HCT116 (cell line): ENCODE data around the gene ARHGEF40. TPM values are rescaled to one million over a fixed set of nuclear protein-coding genes. Genes with fewer than 3 reads are reported as not detected.

Experiments
- ATAC-seq: fragments of 200-7000 bp; cut with Tn5 transposase; 2 replicates; pipeline ENCODE4 v1.9.1; 2020; ENCODE audit warnings: mild to moderate bottlenecking, moderate library complexity
- BruUV-seq: library from RNA; stranded (reverse); fragments of 400-500 nt; replicated peaks from 2 replicates; lab custom pipeline; 2021; lab: Mats Ljungman, UMichigan
- CTCF ChIA-PET: fragments of 300-600 bp; sonication (Branson Sonifier 250); formaldehyde crosslinking; loops from one replicate; lab custom pipeline; 2021; ENCODE audit warnings: antibody characterized with exemption; lab: Charles Lee
- POLR2A ChIA-PET: fragments of 300-600, 350-600 bp; sonication (Branson Sonifier 250); formaldehyde crosslinking; loops from one replicate; lab custom pipeline; 2021; ENCODE audit warnings: antibody characterized with exemption; lab: Charles Lee
- RAD21 ChIA-PET, 2 experiments: fragments of 300-600 bp; sonication (Branson Sonifier 250); formaldehyde crosslinking; loops; one replicate each; lab custom pipeline; 2023; ENCODE audit warnings: low total read pairs in 2 of 2; ENCODE audit not compliant: uncharacterized antibody in 2 of 2, unreplicated experiment in 2 of 2, low non-redundant PET in 1 of 2; lab: Charles Lee
- DNase-seq: peaks from one replicate; pipeline ENCODE4 v3.0.0-alpha.2; 2010; ENCODE audit warnings: low read depth, low spot score
- H2AFZ ChIP-seq: fragments of 200-600 bp; shearing (Covaris generic), sonication (generic); 2 replicates; pipeline ENCODE4 v1.6.1; 2017; ENCODE audit warnings: low read depth, mixed run types, mixed read lengths, antibody characterized with exemption, low read length; ENCODE audit not compliant: poor library complexity, severe bottlenecking
- H3K27ac ChIP-seq: 2 replicates; pipeline ENCODE4 v1.5.1; 2012; ENCODE audit warnings: low read depth, low read length
- H3K27me3 ChIP-seq: fragments of 200-600 bp; sonication (generic); 2 replicates; pipeline ENCODE4 v1.6.1; 2016; ENCODE audit warnings: mixed run types, low read length, mixed read lengths; ENCODE audit not compliant: insufficient read depth
- H3K36me3 ChIP-seq, 2 experiments: fragments of 200-500 bp in 1 of 2; fragments of 200-600 bp in 1 of 2; sonication (Bioruptor generic) in 1 of 2; sonication (generic) in 1 of 2; 2 replicates each; pipeline versions ENCODE4 v1.5.1 to v1.6.1; 2014 to 2016; ENCODE audit warnings: low read length in 2 of 2, inconsistent platforms in 1 of 2, mixed read lengths in 1 of 2, mixed run types in 1 of 2; ENCODE audit not compliant: insufficient read depth in 2 of 2, control insufficient read depth in 1 of 2
- H3K4me1 ChIP-seq, 2 experiments: fragments of 200-600 bp in 1 of 2; sonication (generic) in 1 of 2; 2 replicates each; pipeline versions ENCODE4 v1.5.1 to v1.6.1; 2012 to 2017; ENCODE audit warnings: low read length in 2 of 2, inconsistent platforms in 1 of 2, mild to moderate bottlenecking in 1 of 2, mixed read lengths in 1 of 2, mixed run types in 1 of 2, moderate library complexity in 1 of 2; ENCODE audit not compliant: insufficient read depth in 2 of 2, control insufficient read depth in 1 of 2
- H3K4me2 ChIP-seq: fragments of 200-600 bp; sonication (generic); 2 replicates; pipeline ENCODE4 v1.6.1; 2017; ENCODE audit warnings: mixed run types, low read length, mixed read lengths
- H3K4me3 ChIP-seq, 2 experiments: fragments of 200-600 bp in 1 of 2; sonication (generic) in 1 of 2; replicated peaks in 1 of 2; 2 replicates each; pipeline ENCODE4 v1.5.1; 2011 to 2016; ENCODE audit warnings: low read length in 2 of 2, control low read depth in 1 of 2, low read depth in 1 of 2, mild to moderate bottlenecking in 1 of 2, mixed read lengths in 1 of 2, mixed run types in 1 of 2
- H3K79me2 ChIP-seq: fragments of 200-600 bp; sonication (generic); 2 replicates; pipeline ENCODE4 v1.6.1; 2017; ENCODE audit warnings: mild to moderate bottlenecking, mixed run types, low read length, moderate library complexity, mixed read lengths; ENCODE audit not compliant: insufficient read depth
- H3K9ac ChIP-seq: fragments of 200-600 bp; sonication (generic); 2 replicates; pipeline ENCODE4 v1.6.1; 2016; ENCODE audit warnings: low read length, mixed read lengths
- H3K9me2 ChIP-seq: fragments of 200-600 bp; sonication (generic), shearing (Covaris generic); 2 replicates; pipeline ENCODE4 v1.6.1; 2017; ENCODE audit warnings: mixed run types, mild to moderate bottlenecking, moderate library complexity; ENCODE audit not compliant: insufficient read depth
- H3K9me3 ChIP-seq, 2 experiments: fragments of 200-500 bp in 1 of 2; fragments of 200-600 bp in 1 of 2; sonication (Bioruptor generic) in 1 of 2; sonication (generic) in 1 of 2; 2 replicates each; pipeline ENCODE4 v1.6.1; 2014 to 2017; ENCODE audit warnings: low read length in 2 of 2, mixed read lengths in 2 of 2, inconsistent platforms in 1 of 2, low read depth in 1 of 2, mild to moderate bottlenecking in 1 of 2, mixed run types in 1 of 2, moderate library complexity in 1 of 2; ENCODE audit not compliant: control insufficient read depth in 1 of 2, insufficient read depth in 1 of 2
- H4K20me1 ChIP-seq: fragments of 200-600 bp; sonication (generic), shearing (Covaris generic); 2 replicates; pipeline ENCODE4 v1.6.1; 2017; ENCODE audit warnings: mixed run types, mild to moderate bottlenecking, moderate library complexity; ENCODE audit not compliant: insufficient read depth
- CBX3 ChIP-seq: IDR thresholded peaks from 2 replicates; pipeline ENCODE4 v1.6.1; 2012; ENCODE audit warnings: low read depth
- CEBPB ChIP-seq: IDR thresholded peaks from 2 replicates; pipeline ENCODE4 v1.6.1; 2012; ENCODE audit warnings: low read depth
- EGR1 ChIP-seq: IDR thresholded peaks from 2 replicates; pipeline ENCODE4 v1.6.1; 2012; ENCODE audit warnings: low read depth
- ELF1 ChIP-seq: IDR thresholded peaks from 2 replicates; pipeline ENCODE4 v1.6.1; 2012; ENCODE audit warnings: low read depth, borderline replicate concordance
- EZH2 ChIP-seq: fragments of 200-600 bp; sonication (generic); IDR thresholded peaks from 2 replicates; pipeline ENCODE4 v1.6.1; 2017; ENCODE audit warnings: antibody characterized with exemption, mixed run types
- EZH2phosphoT487 ChIP-seq: fragments of 200-600 bp; IDR thresholded peaks from 2 replicates; pipeline ENCODE4 v1.6.1; 2018; ENCODE audit warnings: antibody characterized with exemption, borderline replicate concordance
- POLR2A ChIP-seq: IDR thresholded peaks from 2 replicates; pipeline ENCODE4 v1.7.0; 2011; ENCODE audit warnings: borderline replicate concordance; ENCODE audit not compliant: insufficient read depth, insufficient read length; ENCODE audit errors: extremely low read depth
- POLR2AphosphoS5 ChIP-seq: IDR thresholded peaks from 2 replicates; pipeline ENCODE4 v1.6.1; 2011; ENCODE audit warnings: mild to moderate bottlenecking, low read depth, low read length, moderate library complexity
- RAD21 ChIP-seq: IDR thresholded peaks from 2 replicates; pipeline ENCODE4 v1.6.1; 2012; ENCODE audit warnings: low read depth, mild to moderate bottlenecking
- SIN3A ChIP-seq: IDR thresholded peaks from 2 replicates; pipeline ENCODE4 v1.6.1; 2012; ENCODE audit warnings: low read depth
- SP1 ChIP-seq: IDR thresholded peaks from 2 replicates; pipeline ENCODE4 v1.6.1; 2012; ENCODE audit warnings: low read depth
- TCF7L2 ChIP-seq: IDR thresholded peaks from 2 replicates; pipeline ENCODE4 v1.7.0; 2011; ENCODE audit warnings: borderline replicate concordance, inconsistent platforms; ENCODE audit not compliant: insufficient read depth, insufficient read length; ENCODE audit errors: extremely low read depth
- YY1 ChIP-seq: IDR thresholded peaks from 2 replicates; pipeline ENCODE4 v1.6.1; 2011; ENCODE audit warnings: low read length, low read depth, moderate library complexity, mild to moderate bottlenecking; ENCODE audit not compliant: insufficient replicate concordance; ENCODE audit errors: extremely low read depth
- ZFX ChIP-seq: fragments of 450-650 bp; IDR thresholded peaks from 2 replicates; pipeline ENCODE4 v1.6.1; 2017
- ZNF274 ChIP-seq: fragments of 200-500 bp; sonication (Bioruptor generic); IDR thresholded peaks from 2 replicates; pipeline ENCODE4 v1.6.1; 2014; ENCODE audit warnings: mild to moderate bottlenecking, low read depth, low read length, inconsistent platforms
- intact Hi-C: fragments of 100-400 bp; cut with micrococcal nuclease; formaldehyde crosslinking; loops from 2 replicates; pipeline ENCODE4 v1.10.0; 2022
- total RNA-seq: library from RNA; stranded (reverse); gene quantifications from one replicate; pipeline ENCODE4 v1.2.1, GENCODE V29; 2021; ENCODE audit not compliant: unreplicated experiment
- TF ChIP-seq, protein P1 (sequence below): IDR thresholded peaks from 2 replicates; pipeline ENCODE4 v1.6.1; 2011; ENCODE audit warnings: mild to moderate bottlenecking, low read length, moderate library complexity; ENCODE audit not compliant: insufficient replicate concordance; ENCODE audit errors: extremely low read depth
- TF ChIP-seq, protein P2 (sequence below): IDR thresholded peaks from 2 replicates; pipeline ENCODE4 v1.6.1; 2012; ENCODE audit warnings: low read depth
- TF ChIP-seq, protein P3 (sequence below): IDR thresholded peaks from 2 replicates; pipeline ENCODE4 v1.6.1; 2012
- TF ChIP-seq, protein P4 (sequence below): IDR thresholded peaks from 2 replicates; pipeline ENCODE4 v1.6.1; 2012

The ARHGEF40 gene
- total RNA-seq, 1 experiment from 2014 or later = 6.3 TPM

DNA sequence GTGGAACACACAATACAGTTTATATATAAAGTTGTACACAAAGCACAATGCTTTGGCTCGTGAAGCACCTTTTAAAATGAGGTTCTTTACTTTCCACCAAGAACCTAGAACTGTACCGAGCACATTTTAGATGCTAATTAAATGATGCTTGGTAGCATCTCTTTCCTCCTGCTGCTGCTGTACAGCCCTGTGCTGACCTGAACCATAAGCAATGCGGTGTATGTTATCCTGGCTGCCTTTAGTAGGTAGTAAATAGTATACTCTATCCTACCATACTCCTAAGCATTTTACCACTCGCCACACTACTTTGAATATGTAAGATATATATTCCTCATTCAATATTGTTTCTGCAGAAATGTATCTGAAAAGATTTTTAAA is 15.3 kb upstream of the ARHGEF40 start:
- H3K9ac ChIP-seq = no peak overlapping the region
- DNase-seq (no peak), ATAC-seq (no peak)
- no peaks in the 10 kb centered on the region for H4K20me1 ChIP-seq
- no peak overlapping the region for H3K4me2 ChIP-seq
- H3K27me3 ChIP-seq = no peaks in the 10 kb centered on the region
- H3K4me1 ChIP-seq = no peaks in the 10 kb centered on the region
- no TSS peak for BruUV-seq
- H3K9me3 ChIP-seq = no peaks in the 10 kb centered on the region
- intact Hi-C loops = no loop called here
- no peak for TF ChIP-seq EZH2
- TF ChIP-seq POLR2A = no peak
- no peak for TF ChIP-seq SP1
- TF ChIP-seq, protein P1, sequence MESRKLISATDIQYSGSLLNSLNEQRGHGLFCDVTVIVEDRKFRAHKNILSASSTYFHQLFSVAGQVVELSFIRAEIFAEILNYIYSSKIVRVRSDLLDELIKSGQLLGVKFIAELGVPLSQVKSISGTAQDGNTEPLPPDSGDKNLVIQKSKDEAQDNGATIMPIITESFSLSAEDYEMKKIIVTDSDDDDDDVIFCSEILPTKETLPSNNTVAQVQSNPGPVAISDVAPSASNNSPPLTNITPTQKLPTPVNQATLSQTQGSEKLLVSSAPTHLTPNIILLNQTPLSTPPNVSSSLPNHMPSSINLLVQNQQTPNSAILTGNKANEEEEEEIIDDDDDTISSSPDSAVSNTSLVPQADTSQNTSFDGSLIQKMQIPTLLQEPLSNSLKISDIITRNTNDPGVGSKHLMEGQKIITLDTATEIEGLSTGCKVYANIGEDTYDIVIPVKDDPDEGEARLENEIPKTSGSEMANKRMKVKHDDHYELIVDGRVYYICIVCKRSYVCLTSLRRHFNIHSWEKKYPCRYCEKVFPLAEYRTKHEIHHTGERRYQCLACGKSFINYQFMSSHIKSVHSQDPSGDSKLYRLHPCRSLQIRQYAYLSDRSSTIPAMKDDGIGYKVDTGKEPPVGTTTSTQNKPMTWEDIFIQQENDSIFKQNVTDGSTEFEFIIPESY = no peak
- TF ChIP-seq, protein P2, sequence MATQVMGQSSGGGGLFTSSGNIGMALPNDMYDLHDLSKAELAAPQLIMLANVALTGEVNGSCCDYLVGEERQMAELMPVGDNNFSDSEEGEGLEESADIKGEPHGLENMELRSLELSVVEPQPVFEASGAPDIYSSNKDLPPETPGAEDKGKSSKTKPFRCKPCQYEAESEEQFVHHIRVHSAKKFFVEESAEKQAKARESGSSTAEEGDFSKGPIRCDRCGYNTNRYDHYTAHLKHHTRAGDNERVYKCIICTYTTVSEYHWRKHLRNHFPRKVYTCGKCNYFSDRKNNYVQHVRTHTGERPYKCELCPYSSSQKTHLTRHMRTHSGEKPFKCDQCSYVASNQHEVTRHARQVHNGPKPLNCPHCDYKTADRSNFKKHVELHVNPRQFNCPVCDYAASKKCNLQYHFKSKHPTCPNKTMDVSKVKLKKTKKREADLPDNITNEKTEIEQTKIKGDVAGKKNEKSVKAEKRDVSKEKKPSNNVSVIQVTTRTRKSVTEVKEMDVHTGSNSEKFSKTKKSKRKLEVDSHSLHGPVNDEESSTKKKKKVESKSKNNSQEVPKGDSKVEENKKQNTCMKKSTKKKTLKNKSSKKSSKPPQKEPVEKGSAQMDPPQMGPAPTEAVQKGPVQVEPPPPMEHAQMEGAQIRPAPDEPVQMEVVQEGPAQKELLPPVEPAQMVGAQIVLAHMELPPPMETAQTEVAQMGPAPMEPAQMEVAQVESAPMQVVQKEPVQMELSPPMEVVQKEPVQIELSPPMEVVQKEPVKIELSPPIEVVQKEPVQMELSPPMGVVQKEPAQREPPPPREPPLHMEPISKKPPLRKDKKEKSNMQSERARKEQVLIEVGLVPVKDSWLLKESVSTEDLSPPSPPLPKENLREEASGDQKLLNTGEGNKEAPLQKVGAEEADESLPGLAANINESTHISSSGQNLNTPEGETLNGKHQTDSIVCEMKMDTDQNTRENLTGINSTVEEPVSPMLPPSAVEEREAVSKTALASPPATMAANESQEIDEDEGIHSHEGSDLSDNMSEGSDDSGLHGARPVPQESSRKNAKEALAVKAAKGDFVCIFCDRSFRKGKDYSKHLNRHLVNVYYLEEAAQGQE = no peak
- TF ChIP-seq CEBPB = no peak
- TF ChIP-seq EGR1 = no peak
- no peak for TF ChIP-seq RAD21
- TF ChIP-seq ELF1 = no peak
- no peak for TF ChIP-seq TCF7L2
- no peak for TF ChIP-seq ZNF274
- TF ChIP-seq EZH2phosphoT487 = no peak
- no peak for TF ChIP-seq CBX3
- TF ChIP-seq, protein P3, sequence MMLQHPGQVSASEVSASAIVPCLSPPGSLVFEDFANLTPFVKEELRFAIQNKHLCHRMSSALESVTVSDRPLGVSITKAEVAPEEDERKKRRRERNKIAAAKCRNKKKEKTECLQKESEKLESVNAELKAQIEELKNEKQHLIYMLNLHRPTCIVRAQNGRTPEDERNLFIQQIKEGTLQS = no peak
- TF ChIP-seq ZFX = no peak
- TF ChIP-seq SIN3A = no peak
- no peak for TF ChIP-seq YY1
- TF ChIP-seq POLR2AphosphoS5 = no peak
- TF ChIP-seq, protein P4, sequence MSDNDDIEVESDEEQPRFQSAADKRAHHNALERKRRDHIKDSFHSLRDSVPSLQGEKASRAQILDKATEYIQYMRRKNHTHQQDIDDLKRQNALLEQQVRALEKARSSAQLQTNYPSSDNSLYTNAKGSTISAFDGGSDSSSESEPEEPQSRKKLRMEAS = no peak
- TF ChIP-seq, all 23 proteins: peak for 0
- H3K9me2 ChIP-seq = no peaks in the 10 kb centered on the region
- no peak overlapping the region for H3K27ac ChIP-seq
- no peaks in the 10 kb centered on the region for H3K36me3 ChIP-seq
- ChIA-PET CTCF (no interaction called here), RAD21 (no interaction called here), POLR2A (no interaction called here)
- no peaks in the 10 kb centered on the region for H3K79me2 ChIP-seq
- H3K4me3 ChIP-seq = no peak overlapping the region
- no peak overlapping the region for H2AFZ ChIP-seq
